Measurements from ENCODE around the gene ILK.

The ILK gene

GRCh38 chr11:6607190-6607795 lies 3.7 kb downstream of the ILK start:
- no peak for DNase-seq

DNA sequence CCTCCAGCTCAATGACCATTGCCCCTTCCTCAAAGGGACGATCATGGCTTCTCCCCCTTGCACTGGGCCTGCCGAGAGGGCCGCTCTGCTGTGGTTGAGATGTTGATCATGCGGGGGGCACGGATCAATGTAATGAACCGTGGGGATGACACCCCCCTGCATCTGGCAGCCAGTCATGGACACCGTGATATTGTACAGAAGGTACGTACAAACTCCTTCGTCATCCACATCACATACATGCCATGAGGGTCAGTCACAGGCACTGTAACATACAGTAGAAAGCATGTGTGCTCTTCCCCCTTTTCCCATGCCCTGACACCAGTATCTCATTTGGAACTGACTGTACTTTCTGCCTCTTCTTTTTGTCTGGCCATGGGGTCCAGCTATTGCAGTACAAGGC lies 4.4 kb downstream of the ILK start:
- no peak for DNase-seq

- DNase-seq, result no peak
Observed at GRCh38 chr11:6608726-6609501, 5.3 kb downstream of the ILK start.

DNA sequence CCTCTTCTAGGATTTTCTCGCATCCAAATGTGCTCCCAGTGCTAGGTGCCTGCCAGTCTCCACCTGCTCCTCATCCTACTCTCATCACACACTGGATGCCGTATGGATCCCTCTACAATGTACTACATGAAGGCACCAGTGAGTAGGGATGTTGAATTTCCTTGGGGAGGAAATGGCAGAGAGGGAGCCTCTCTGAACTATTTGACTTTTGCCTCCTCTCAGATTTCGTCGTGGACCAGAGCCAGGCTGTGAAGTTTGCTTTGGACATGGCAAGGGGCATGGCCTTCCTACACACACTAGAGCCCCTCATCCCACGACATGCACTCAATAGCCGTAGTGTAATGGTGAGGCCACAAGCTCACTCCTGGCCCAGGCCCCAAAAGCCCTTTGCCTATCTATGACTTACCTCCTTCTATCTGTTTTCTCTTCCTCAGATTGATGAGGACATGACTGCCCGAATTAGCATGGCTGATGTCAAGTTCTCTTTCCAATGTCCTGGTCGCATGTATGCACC lies 6.0 kb downstream of the ILK start:
- no peak for DNase-seq

DNA sequence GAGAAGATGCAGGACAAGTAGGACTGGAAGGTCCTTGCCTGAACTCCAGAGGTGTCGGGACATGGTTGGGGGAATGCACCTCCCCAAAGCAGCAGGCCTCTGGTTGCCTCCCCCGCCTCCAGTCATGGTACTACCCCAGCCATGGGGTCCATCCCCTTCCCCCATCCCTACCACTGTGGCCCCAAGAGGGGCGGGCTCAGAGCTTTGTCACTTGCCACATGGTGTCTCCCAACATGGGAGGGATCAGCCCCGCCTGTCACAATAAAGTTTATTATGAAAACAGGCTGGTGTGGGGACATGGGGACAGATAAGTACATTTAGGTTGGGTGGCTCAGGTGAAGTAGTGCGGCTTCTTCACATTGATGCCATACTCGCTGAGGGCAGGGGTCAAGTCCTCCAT lies 7.0 kb downstream of the ILK start:
- no peak for DNase-seq

GRCh38 chr11:6611092-6611962 lies 7.8 kb downstream of the ILK start:
- DNase-seq, result no peak

DNA sequence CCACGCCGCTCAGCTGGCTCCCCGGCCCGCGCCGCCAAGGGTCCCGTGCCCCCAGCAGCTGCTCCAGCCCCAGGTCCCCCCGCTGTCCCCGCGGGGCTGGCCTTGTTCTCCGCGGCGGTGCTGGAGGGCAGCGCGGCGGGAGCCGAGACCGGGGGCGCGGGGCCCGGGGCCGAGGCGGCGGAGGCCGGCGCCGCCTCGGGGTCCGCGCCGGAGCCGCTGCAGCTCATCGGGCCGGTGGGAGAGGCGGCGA lies 8.3 kb downstream of the ILK start:
- no peak for DNase-seq

- DNase-seq, result peak; percentile 95
Observed at GRCh38 chr11:6612213-6613041, 8.9 kb downstream of the ILK start, which contains the start of gene TAF10. TAF10 (minus strand) TSS chr11:6612216; CDS start chr11:6612189, 27 bp downstream.

- DNase-seq, result no peak
Observed at GRCh38 chr11:6613496-6613895, 9.9 kb downstream of the ILK start.

GRCh38 chr11:6614446-6614845 lies 10.9 kb downstream of the ILK start:
- no peak for DNase-seq

DNA sequence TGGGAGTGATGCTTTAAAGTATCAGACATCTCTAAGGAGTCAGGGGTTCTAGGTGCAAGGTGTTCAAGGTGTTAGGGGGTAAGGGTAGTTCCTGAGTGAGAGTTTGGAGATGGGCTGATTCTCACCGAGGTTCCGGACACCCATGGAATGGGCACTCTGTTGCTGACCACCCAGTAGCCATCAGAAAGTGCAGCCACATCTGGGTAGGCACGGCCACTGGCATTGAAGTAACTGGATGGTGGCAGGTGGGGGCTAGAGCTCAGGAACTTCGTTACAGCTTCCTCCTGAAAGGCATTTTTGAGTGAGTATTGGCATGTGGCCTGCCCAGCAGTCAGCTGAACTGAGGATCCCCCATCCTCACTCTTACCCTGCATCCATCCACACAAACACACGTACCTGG lies 11.5 kb downstream of the ILK start:
- DNase-seq, result no peak

- no peak for DNase-seq
Observed at GRCh38 chr11:6615882-6616585, 12.5 kb downstream of the ILK start.

DNA sequence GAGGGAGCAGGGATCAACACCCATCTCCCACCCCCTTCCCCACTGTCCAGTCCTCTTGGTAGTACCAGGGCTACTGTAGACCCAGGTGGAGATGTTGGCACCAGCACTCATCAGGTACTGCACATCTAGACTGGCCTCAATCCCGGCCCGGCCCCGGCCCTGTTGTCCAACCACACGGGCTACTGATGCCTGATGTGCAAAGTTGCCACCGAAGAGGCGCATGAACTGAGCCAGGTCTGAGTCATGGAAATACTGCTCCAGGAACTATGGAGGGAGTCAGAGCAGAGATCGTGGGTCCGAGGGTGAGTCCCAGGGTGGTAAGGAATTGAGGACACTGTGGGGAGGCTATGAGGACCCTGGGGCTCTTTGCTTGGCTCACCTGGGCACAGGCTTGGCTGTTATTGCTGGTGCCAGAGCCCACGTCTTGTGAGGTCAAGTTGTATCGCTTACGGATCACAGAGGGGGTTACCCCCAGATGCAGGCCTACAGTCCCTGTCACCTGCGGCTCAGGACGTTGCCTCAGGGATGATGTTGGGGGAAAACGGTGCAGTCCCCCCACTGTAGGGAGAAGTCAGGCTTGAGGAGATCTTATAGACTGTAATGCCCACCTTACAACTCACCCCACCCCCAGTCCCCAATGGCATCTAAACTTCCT lies 13.1 kb downstream of the ILK start:
- DNase-seq, result no peak

DNA sequence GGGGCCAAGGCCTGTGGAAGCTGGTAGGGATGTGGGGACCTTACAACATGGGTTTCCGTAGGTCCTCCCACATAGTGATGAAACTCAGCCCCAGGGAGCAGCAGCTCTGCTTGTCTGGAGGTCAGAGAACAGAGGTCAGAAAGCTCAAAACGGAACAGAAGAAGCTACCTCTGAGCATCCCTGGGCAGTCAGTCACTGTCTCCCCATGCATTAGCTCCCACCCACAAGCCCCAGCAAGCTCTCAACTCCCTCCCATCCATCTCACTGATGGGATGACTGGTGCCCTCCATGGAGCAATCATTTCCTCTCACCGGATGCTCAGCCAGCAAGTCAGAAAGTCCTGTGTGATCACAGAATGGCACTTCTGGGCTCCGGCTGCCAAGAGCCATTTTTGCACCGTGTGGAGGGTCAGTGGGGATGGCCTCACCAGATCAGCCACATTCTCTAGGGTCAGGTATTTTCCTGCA lies 13.8 kb downstream of the ILK start:
- DNase-seq, result no peak

GRCh38 chr11:6618117-6619003 lies 14.8 kb downstream of the ILK start:
- peak; percentile 61 for DNase-seq

DNA sequence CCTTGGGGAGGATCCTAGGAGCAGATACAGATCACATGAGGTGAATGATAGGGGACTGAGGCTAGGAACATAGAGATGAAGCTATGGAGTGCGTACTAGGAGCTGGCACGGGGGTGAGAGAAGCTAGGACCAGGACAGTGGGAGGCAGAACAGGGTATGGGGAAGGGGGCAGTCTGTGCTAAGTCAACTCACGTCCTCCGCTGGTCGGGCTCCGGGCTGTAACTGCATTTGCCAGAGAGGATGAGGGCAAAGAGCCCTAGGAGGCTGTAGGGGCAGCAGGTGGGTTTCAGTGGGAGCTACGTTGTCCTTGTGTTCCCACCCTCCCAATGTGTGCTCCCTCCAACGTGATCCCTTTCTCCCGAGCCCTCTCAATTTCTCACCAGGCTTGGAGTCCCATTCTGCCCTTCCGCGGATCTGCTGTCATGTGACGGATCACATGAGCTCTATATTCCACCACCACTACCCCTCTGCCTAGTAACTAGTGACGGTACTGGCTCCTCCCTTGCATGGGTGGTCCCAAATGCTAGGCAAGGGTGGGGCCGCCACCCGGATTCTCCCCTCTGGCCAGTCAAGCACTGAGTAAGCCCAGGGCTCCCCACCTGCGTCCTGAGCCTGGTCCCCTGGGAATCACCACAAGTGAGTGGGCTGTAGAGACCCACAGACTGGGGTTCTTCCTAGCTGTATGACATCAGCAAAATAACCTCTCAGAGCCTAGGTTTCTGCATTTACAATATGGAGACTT lies 15.6 kb downstream of the ILK start, which contains the start of gene TPP1:
Gene TPP1, minus strand, starts transcription at position 419 of the 742 bp plus-strand sequence. Its CDS starts 22 bp downstream, at position 397.
- DNase-seq, result peak; percentile 87

DNA sequence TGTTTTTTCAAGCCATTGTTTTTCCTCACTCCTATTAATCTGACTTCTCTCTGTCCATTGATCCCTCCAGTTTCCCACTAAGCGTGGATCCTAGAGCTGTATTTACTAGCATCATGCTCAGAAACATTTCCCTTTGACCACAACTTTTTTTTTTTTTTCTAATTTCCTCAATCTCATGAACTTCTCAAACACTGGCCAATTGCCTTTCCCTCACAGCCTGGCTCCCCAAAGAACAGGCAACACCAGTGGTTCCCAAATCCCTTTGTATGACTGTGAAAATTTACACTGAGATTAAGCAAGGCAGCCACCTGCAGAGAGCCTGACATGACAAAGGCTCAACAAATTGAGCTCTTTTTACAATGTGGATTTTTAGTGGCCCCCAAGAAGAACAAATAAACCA lies 17.1 kb downstream of the ILK start:
- no peak for DNase-seq

- DNase-seq, result no peak
Observed at GRCh38 chr11:6621711-6622211, 18.2 kb downstream of the ILK start.
